RWPE2 (cell line): ENCODE data around the gene SCAF11.

Experiments used
- ATAC-seq: fragments of 200-7000 bp; cut with Tn5 transposase; 3 replicates; pipeline ENCODE4 v1.9.1; 2021; ENCODE audit warnings: low read depth
- DNase-seq: peaks from one replicate; pipeline ENCODE4 v3.0.0-alpha.2; 2020; ENCODE audit warnings: low spot score
- H3K27ac ChIP-seq: fragments of 450-650 bp; 2 replicates; pipeline ENCODE4 v1.5.1; 2017; ENCODE audit warnings: mild to moderate bottlenecking; ENCODE audit not compliant: poor library complexity, severe bottlenecking
- H3K27me3 ChIP-seq: fragments of 250-450 bp; sonication (Bioruptor Pico); 2 replicates; pipeline ENCODE4 v1.5.1; 2021; ENCODE audit warnings: mild to moderate bottlenecking, moderate library complexity; ENCODE audit not compliant: insufficient read depth, poor library complexity, severe bottlenecking
- H3K36me3 ChIP-seq: fragments of 250-450 bp; sonication (Bioruptor Pico); 2 replicates; pipeline ENCODE4 v1.5.1; 2020; ENCODE audit warnings: low read depth, mild to moderate bottlenecking, moderate library complexity
- H3K4me1 ChIP-seq: fragments of 250-450 bp; sonication (Bioruptor Pico); 2 replicates; pipeline ENCODE4 v1.5.1; 2021; ENCODE audit warnings: mild to moderate bottlenecking, moderate library complexity; ENCODE audit not compliant: insufficient read depth, poor library complexity, severe bottlenecking
- H3K4me3 ChIP-seq: fragments of 250-450 bp; sonication (Bioruptor Pico); 2 replicates; pipeline ENCODE4 v1.5.1; 2021; ENCODE audit warnings: mild to moderate bottlenecking, moderate library complexity; ENCODE audit not compliant: severe bottlenecking
- H3K9me3 ChIP-seq: fragments of 250-450 bp; sonication (Bioruptor Pico); 2 replicates; pipeline ENCODE4 v1.5.1; 2021; ENCODE audit warnings: mild to moderate bottlenecking, moderate library complexity; ENCODE audit not compliant: severe bottlenecking
- TF ChIP-seq, protein P1 (sequence below): fragments of 450-650 bp; IDR thresholded peaks from one replicate; pipeline ENCODE4 v1.5.1; 2017; ENCODE audit warnings: mild to moderate bottlenecking, moderate library complexity; ENCODE audit not compliant: poor library complexity, severe bottlenecking

Gene SCAF11

DNA sequence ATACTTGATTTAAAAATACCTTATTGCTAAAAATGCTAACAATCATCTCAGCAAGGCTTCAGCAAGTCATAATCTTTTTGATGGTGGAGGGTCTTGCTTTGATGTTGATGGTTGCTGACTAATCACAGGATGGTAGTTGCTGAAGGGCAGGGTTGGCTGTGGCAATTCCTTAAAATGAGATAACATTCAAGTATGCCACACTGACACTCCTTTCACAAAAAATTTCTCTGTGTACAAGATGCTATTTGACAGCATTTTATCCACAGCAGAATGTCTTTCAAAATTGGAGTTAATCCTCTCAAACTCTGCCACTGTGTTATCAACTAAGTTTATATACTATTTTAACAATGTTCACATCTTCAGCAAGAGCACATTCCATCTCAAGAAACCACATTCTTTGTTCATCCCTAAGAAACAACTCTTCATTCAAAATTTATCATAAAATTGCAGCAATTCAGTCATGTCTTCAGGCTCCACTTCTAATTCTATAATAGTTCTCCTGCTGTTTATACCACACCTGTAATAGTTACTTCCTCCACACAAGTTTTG is 16.1 kb downstream of the SCAF11 start:
- no peak overlapping the region for H3K27ac ChIP-seq
- H3K9me3 ChIP-seq, result no peaks in the 10 kb centered on the region
- no peaks in the 10 kb centered on the region for H3K27me3 ChIP-seq
- H3K4me1 ChIP-seq, result no peaks in the 10 kb centered on the region
- H3K4me3 ChIP-seq, result no peak overlapping the region
- ATAC-seq, result no peak
- TF ChIP-seq, protein P1, sequence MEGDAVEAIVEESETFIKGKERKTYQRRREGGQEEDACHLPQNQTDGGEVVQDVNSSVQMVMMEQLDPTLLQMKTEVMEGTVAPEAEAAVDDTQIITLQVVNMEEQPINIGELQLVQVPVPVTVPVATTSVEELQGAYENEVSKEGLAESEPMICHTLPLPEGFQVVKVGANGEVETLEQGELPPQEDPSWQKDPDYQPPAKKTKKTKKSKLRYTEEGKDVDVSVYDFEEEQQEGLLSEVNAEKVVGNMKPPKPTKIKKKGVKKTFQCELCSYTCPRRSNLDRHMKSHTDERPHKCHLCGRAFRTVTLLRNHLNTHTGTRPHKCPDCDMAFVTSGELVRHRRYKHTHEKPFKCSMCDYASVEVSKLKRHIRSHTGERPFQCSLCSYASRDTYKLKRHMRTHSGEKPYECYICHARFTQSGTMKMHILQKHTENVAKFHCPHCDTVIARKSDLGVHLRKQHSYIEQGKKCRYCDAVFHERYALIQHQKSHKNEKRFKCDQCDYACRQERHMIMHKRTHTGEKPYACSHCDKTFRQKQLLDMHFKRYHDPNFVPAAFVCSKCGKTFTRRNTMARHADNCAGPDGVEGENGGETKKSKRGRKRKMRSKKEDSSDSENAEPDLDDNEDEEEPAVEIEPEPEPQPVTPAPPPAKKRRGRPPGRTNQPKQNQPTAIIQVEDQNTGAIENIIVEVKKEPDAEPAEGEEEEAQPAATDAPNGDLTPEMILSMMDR, result no peak
- peaks cover 19% of the 10 kb centered on the region; the same call in 1 of the 2 replicates for H3K36me3 ChIP-seq
- DNase-seq, result no peak

DNA sequence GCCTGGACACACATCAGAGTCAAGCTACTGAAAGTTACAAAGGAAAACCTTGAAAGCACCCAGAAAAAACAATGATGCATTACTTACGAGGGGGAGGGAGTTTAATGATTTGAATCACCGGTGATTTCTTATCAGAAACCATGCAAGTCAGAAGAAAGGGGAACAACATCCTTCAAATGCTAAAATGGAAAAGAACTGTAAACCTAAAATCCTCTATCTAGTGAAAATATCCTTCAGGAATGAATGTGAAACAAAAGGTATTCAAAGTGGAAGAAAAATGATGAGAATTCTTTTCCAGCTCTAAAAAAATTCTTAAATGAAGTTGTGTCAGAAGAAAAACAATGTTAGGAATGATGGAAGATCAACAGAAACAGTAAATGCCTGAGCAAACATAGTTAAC is 16.8 kb downstream of the SCAF11 start:
- H3K27ac ChIP-seq, result no peak overlapping the region
- H3K27me3 ChIP-seq, result no peaks in the 10 kb centered on the region
- peaks cover 19% of the 10 kb centered on the region; the same call in 1 of the 2 replicates for H3K36me3 ChIP-seq
- TF ChIP-seq, protein P1, result no peak
- H3K9me3 ChIP-seq, result no peaks in the 10 kb centered on the region
- H3K4me3 ChIP-seq, result no peak overlapping the region
- ATAC-seq, result no peak
- H3K4me1 ChIP-seq, result no peaks in the 10 kb centered on the region
- no peak for DNase-seq

DNA sequence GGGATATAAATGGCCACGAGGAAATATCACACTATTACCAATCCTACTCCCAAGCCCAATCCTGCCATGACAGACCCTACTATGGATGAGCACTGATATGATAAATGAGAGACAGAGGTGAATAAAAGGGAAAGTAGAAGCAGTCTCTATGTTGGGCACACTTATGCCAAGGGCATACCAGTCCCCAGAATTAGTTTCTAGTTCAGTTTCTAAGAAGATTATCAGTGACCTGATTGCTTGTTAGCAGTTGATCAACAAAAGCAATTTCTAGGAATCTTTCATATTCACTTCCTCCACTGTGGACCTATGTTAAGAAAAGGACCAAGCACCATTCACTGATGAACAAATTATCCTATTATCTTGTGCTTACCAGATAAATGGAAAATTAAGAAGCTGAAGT is 20.0 kb downstream of the SCAF11 start:
- TF ChIP-seq, protein P1, result no peak
- no peak overlapping the region for H3K27ac ChIP-seq
- peaks cover 22% of the 10 kb centered on the region for H3K36me3 ChIP-seq
- DNase-seq (no peak), ATAC-seq (no peak)
- H3K4me3 ChIP-seq, result no peak overlapping the region
- H3K9me3 ChIP-seq, result no peaks in the 10 kb centered on the region
- H3K27me3 ChIP-seq, result no peaks in the 10 kb centered on the region
- H3K4me1 ChIP-seq, result no peaks in the 10 kb centered on the region

DNA sequence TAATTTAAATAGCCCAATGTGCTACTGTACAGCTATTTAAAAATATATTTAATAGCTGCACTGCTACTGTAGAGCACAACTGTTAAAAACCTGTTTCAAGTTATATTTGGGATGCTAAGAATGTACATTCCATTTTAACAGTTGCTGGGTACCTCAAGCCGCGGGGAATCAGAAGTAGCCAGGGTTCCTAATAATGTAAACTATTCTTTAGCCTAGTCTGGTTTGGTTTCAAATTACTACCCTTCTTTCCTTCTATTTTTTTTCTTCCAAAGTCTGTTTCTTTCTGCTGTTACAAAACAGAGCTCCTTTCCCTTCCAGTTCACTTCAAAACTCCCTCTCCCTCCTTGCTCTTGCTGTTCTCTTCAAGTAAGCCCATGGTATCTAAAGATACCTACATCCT is 21.3 kb downstream of the SCAF11 start:
- TF ChIP-seq, protein P1, result no peak
- Histone ChIP-seq H3K4me3 (no peak overlapping the region), H3K27ac (no peak overlapping the region), H3K27me3 (no peaks in the 10 kb centered on the region), H3K4me1 (no peaks in the 10 kb centered on the region), H3K9me3 (no peaks in the 10 kb centered on the region), H3K36me3 (peaks cover 29% of the 10 kb centered on the region)
- ATAC-seq, result no peak
- DNase-seq, result no peak

DNA sequence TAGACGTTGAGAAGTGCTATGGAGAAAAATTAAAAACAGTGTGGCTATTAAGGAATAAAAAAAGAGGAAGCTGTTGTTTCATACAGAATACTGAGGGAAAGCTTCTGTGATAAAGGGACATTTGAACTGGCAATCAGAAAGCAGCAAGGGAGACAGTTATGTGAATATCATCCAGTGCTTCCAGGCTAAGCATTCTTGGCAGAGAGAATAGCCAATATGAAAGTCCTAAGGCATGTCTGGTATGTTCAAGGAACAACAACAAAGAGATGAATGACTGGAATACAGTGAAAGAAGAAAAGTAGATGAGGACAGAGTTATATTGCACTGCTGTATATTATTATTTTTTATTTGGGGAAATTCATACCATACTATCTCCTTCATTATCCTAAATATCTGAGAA is 23.9 kb downstream of the SCAF11 start:
- TF ChIP-seq, protein P1, result no peak
- H3K27ac ChIP-seq, result no peak overlapping the region
- H3K27me3 ChIP-seq, result no peaks in the 10 kb centered on the region
- no peaks in the 10 kb centered on the region for H3K4me1 ChIP-seq
- ATAC-seq (no peak), DNase-seq (no peak)
- no peaks in the 10 kb centered on the region for H3K9me3 ChIP-seq
- H3K36me3 ChIP-seq, result peaks cover 51% of the 10 kb centered on the region
- H3K4me3 ChIP-seq, result no peak overlapping the region
